Stimulated activated CD8-positive, alpha-beta memory T cell treated with anti-CD3 and anti-CD28 coated beads, Interleukin-4, amount 100 ng/mL, for 48 hours (primary cell): ENCODE measurements around the gene GNG12.

Source experiments
- DNase-seq: peaks from one replicate; pipeline ENCODE4 v3.0.0-alpha.2; 2020

GNG12 gene

GRCh38 chr1:67832737-67833601 is at the start of gene GNG12:
GNG12 (minus strand) TSS chr1:67833467; CDS start chr1:67707686, 125,781 bp downstream.
- peak; percentile 40 for DNase-seq

- DNase-seq: no peak
Observed at GRCh38 chr1:67882196-67882958, 49.1 kb upstream of the GNG12 start.

GRCh38 chr1:67880056-67880601 is 46.9 kb upstream of the GNG12 start:
- DNase-seq: no peak

- DNase-seq: no peak
Observed at GRCh38 chr1:67879485-67879884, 46.2 kb upstream of the GNG12 start.

- DNase-seq: no peak
Observed at GRCh38 chr1:67874501-67875111, 41.3 kb upstream of the GNG12 start.

GRCh38 chr1:67869233-67869632 is 36.0 kb upstream of the GNG12 start:
- no peak for DNase-seq

- no peak for DNase-seq
Observed at GRCh38 chr1:67863637-67864036, 30.4 kb upstream of the GNG12 start.

GRCh38 chr1:67862685-67863084 is 29.4 kb upstream of the GNG12 start:
- no peak for DNase-seq

- DNase-seq: no peak
Observed at GRCh38 chr1:67861856-67862516, 28.7 kb upstream of the GNG12 start.

- DNase-seq: no peak
Observed at GRCh38 chr1:67860776-67861175, 27.5 kb upstream of the GNG12 start.

- DNase-seq: no peak
Observed at GRCh38 chr1:67856921-67857320, 23.7 kb upstream of the GNG12 start.

GRCh38 chr1:67855961-67856360 is 22.7 kb upstream of the GNG12 start:
- no peak for DNase-seq

GRCh38 chr1:67855444-67855843 is 22.2 kb upstream of the GNG12 start:
- no peak for DNase-seq

- peak; percentile 44 for DNase-seq
Observed at GRCh38 chr1:67853704-67854103, 20.4 kb upstream of the GNG12 start.

- no peak for DNase-seq
Observed at GRCh38 chr1:67851800-67852199, 18.5 kb upstream of the GNG12 start.

- DNase-seq: no peak
Observed at GRCh38 chr1:67850611-67851075, 17.4 kb upstream of the GNG12 start.

GRCh38 chr1:67850151-67850551 is 16.9 kb upstream of the GNG12 start:
- no peak for DNase-seq

GRCh38 chr1:67847466-67847865 is 14.2 kb upstream of the GNG12 start:
- DNase-seq: no peak

- DNase-seq: no peak
Observed at GRCh38 chr1:67846538-67846937, 13.3 kb upstream of the GNG12 start.

- no peak for DNase-seq
Observed at GRCh38 chr1:67844988-67845387, 11.7 kb upstream of the GNG12 start.

GRCh38 chr1:67843746-67844145 is 10.5 kb upstream of the GNG12 start:
- DNase-seq: no peak

GRCh38 chr1:67843331-67843730 is 10.1 kb upstream of the GNG12 start:
- DNase-seq: no peak

- DNase-seq: no peak
Observed at GRCh38 chr1:67840449-67840848, 7.2 kb upstream of the GNG12 start.
